GDM1 (cell line): ENCODE measurements around the gene OR2A42.
"Not testable (repeated sequence)": the region's sequence is repeated elsewhere in the genome, so short reads cannot be mapped to it uniquely, and the experiment has no call there.

ENCODE experiments used
- DNase-seq: peaks from one replicate; lab custom pipeline; 2025; lab: John Stamatoyannopoulos, UW

OR2A42 gene

GRCh38 chr7:144239365-144239764 lies at the start of gene OR2A42:
Gene OR2A42 (minus strand): TSS chr7:144239605. CDS start chr7:144232843, 6,762 bp downstream.
- DNase-seq, result not testable (repeated sequence)

GRCh38 chr7:144287171-144287784 lies 47.9 kb upstream of the OR2A42 start:
- DNase-seq, result not testable (repeated sequence)

GRCh38 chr7:144283716-144284115 lies 44.3 kb upstream of the OR2A42 start:
- DNase-seq, result not testable (repeated sequence)

- not testable (repeated sequence) for DNase-seq
These were observed 43.1 kb upstream of the OR2A42 start for GRCh38 chr7:144282490-144282889.

- DNase-seq, result not testable (repeated sequence)
These were observed 42.6 kb upstream of the OR2A42 start for GRCh38 chr7:144281981-144282380.

- DNase-seq, result not testable (repeated sequence)
These were observed 40.6 kb upstream of the OR2A42 start for GRCh38 chr7:144280010-144280409.

- DNase-seq, result not testable (repeated sequence)
These were observed 35.9 kb upstream of the OR2A42 start for GRCh38 chr7:144275281-144275680.

- DNase-seq, result not testable (repeated sequence)
These were observed 29.8 kb upstream of the OR2A42 start, which contains the start of gene CTAGE8 for GRCh38 chr7:144269188-144269587. Gene CTAGE8 (minus strand): TSS chr7:144269288. CDS start chr7:144269250, 38 bp downstream.

GRCh38 chr7:144264692-144265091 lies 25.3 kb upstream of the OR2A42 start, which contains the start of gene OR2A7:
Gene OR2A7 (minus strand): TSS chr7:144264792. CDS start chr7:144259628, 5,164 bp downstream.
- not testable (repeated sequence) for DNase-seq

- not testable (repeated sequence) for DNase-seq
These were observed 22.7 kb upstream of the OR2A42 start for GRCh38 chr7:144262128-144262527.

GRCh38 chr7:144259067-144259466 lies 19.7 kb upstream of the OR2A42 start:
- DNase-seq, result not testable (repeated sequence)

GRCh38 chr7:144256112-144256511 lies 16.7 kb upstream of the OR2A42 start:
- DNase-seq, result no peak

- DNase-seq, result no peak
These were observed 16.1 kb upstream of the OR2A42 start for GRCh38 chr7:144255471-144255897.

- DNase-seq, result not testable (repeated sequence)
These were observed 12.9 kb upstream of the OR2A42 start for GRCh38 chr7:144252307-144252706.

GRCh38 chr7:144247674-144248330 lies 8.4 kb upstream of the OR2A42 start:
- not testable (repeated sequence) for DNase-seq

- DNase-seq, result not testable (repeated sequence)
These were observed 7.6 kb upstream of the OR2A42 start for GRCh38 chr7:144246967-144247366.

GRCh38 chr7:144245372-144245771 lies 6.0 kb upstream of the OR2A42 start:
- not testable (repeated sequence) for DNase-seq

- not testable (repeated sequence) for DNase-seq
These were observed 799 bp downstream of the OR2A42 start for GRCh38 chr7:144238530-144239082.

GRCh38 chr7:144233039-144233438 lies 6.4 kb downstream of the OR2A42 start:
- not testable (repeated sequence) for DNase-seq

GRCh38 chr7:144231027-144231426 lies 8.4 kb downstream of the OR2A42 start:
- not testable (repeated sequence) for DNase-seq

GRCh38 chr7:144228810-144229209 lies 10.6 kb downstream of the OR2A42 start:
- not testable (repeated sequence) for DNase-seq

GRCh38 chr7:144226866-144227265 lies 12.5 kb downstream of the OR2A42 start:
- DNase-seq, result not testable (repeated sequence)

- not testable (repeated sequence) for DNase-seq
These were observed 15.7 kb downstream of the OR2A42 start for GRCh38 chr7:144223675-144224074.
